IPS-18a (cell line): ENCODE measurements around the gene SIRPB1.
"Not testable (repeated sequence)": the region's sequence is repeated elsewhere in the genome, so short reads cannot be mapped to it uniquely, and the experiment has no call there.

Source experiments
- H3K27ac ChIP-seq: one replicate; pipeline ENCODE4 v1.5.1; 2013; ENCODE audit warnings: low read length
- H3K27me3 ChIP-seq: one replicate; pipeline ENCODE4 v1.6.1; 2013; ENCODE audit warnings: mild to moderate bottlenecking, low read length; ENCODE audit not compliant: control insufficient read depth, insufficient read depth
- H3K36me3 ChIP-seq: one replicate; pipeline ENCODE4 v1.6.1; 2013; ENCODE audit warnings: low read depth, low read length; ENCODE audit not compliant: control insufficient read depth
- H3K4me1 ChIP-seq: one replicate; pipeline ENCODE4 v1.6.1; 2013; ENCODE audit warnings: low read depth, low read length; ENCODE audit not compliant: control insufficient read depth
- H3K4me3 ChIP-seq: one replicate; pipeline ENCODE4 v1.5.1; 2013; ENCODE audit warnings: low read length
- H3K9ac ChIP-seq: one replicate; pipeline ENCODE4 v1.6.1; 2013; ENCODE audit warnings: mild to moderate bottlenecking, low read length, moderate library complexity
- H3K9me3 ChIP-seq: one replicate; pipeline ENCODE4 v1.6.1; 2013; ENCODE audit warnings: low read depth, low read length; ENCODE audit not compliant: control insufficient read depth

The SIRPB1 gene

DNA sequence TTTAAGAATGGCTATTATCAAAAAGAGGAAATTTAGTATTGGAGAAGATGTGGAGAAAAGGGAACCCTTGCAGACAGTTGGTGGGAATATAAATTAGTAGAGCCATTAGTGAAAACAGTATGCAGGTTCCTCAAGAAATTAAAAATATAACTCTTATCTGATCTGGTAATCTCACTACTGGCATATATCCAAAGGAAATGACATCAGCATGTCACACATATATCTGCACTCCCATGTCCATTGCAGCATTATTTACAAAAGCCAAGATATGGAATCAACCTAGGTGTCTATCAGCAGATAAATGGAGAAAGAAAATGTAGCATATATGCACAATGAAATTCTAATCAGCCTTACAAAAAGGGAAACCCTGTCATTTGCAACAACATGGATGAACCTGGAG, 35.2 kb upstream of the SIRPB1 start:
- Histone ChIP-seq H3K9ac (no peak overlapping the region), H3K4me1 (no peaks in the 10 kb centered on the region), H3K27ac (no peak overlapping the region), H3K9me3 (no peaks in the 10 kb centered on the region), H3K27me3 (no peaks in the 10 kb centered on the region), H3K36me3 (no peaks in the 10 kb centered on the region), H3K4me3 (no peak overlapping the region)

DNA sequence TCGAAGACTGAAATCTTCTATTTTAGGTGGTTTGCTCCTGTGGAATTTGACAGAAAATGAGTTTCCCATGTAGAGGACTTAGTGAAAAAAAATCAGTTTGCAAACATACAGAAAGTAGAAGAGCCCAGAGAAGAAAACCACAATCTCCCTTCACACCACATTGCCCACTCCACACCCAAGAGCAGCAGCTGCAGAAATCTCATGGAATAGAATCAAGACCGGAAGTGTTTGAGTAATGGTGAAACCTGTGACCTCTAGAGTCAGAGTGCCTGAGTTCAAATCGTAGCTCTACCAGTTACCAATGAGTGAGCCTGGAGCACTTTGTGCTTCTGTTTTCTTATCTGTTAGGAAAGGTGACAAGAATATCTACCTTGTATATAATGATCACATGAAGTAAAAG, 33.2 kb upstream of the SIRPB1 start:
- Histone ChIP-seq H3K27ac (no peak overlapping the region), H3K4me1 (no peaks in the 10 kb centered on the region)

DNA sequence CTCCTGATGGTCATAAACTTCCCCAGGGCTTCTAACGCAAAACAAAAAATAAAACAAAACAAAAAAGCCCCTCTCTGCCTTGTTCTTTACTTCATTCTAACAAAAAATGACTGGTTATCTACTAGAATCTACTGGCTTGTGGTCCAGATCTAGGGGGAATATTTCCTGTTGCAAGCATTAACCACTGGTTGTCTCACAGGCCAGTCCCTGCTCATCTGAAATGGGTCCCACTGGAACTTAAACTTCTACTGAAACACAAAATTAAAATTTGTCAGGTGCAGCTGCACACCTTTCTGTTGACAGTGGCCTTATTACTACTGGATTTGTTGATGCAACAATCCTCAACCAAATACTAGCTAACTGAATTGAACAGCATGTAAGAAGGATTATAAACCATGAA, 32.3 kb upstream of the SIRPB1 start:
- no peaks in the 10 kb centered on the region for H3K27me3 ChIP-seq
- H3K4me1 ChIP-seq = no peaks in the 10 kb centered on the region
- H3K9me3 ChIP-seq = no peaks in the 10 kb centered on the region
- no peak overlapping the region for H3K27ac ChIP-seq
- no peak overlapping the region for H3K9ac ChIP-seq
- H3K4me3 ChIP-seq = no peak overlapping the region
- H3K36me3 ChIP-seq = no peaks in the 10 kb centered on the region

More for the DNA sequence above, 33.2 kb upstream of the SIRPB1 start:
- Histone ChIP-seq H3K27me3 (no peaks in the 10 kb centered on the region), H3K9me3 (no peaks in the 10 kb centered on the region), H3K9ac (no peak overlapping the region), H3K4me3 (no peak overlapping the region), H3K36me3 (no peaks in the 10 kb centered on the region)

DNA sequence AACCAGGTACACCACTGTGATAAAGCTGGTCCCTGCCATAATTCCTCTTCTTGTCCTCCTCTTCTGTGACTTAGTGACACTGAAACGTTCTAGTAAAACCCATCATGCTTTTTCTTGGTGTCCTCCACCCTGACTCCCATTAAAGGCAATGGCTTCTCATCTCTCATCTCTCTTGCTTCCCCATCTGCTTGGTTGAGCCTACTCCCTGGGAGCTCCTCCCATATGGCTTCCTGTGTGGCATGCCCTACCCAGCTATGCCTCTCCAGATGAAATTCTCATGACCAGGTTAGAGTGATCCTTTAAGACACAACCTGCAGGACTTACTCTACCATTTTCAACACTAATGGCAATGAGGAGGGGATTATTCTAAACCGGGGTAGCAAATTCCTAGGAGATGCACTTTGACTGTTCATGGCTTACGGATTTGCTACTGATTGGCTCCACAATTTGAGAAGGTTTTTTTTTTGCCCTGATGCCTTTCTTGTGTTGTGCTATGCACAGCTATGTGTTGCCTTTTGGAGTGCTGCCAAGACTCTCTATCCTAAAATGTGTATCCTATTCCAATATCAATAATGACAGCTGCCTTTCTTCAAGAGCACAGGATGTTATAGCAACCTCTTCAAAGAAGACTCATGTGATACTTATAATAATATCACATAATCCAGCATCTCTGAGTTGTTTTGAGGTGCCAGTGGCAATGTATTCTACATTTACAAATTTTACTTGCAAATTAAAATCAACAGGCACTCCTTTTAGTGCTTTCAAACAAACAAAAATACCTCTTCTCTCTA, 31.7 kb upstream of the SIRPB1 start:
- Histone ChIP-seq H3K36me3 (no peaks in the 10 kb centered on the region), H3K9me3 (no peaks in the 10 kb centered on the region), H3K9ac (no peak overlapping the region)

DNA sequence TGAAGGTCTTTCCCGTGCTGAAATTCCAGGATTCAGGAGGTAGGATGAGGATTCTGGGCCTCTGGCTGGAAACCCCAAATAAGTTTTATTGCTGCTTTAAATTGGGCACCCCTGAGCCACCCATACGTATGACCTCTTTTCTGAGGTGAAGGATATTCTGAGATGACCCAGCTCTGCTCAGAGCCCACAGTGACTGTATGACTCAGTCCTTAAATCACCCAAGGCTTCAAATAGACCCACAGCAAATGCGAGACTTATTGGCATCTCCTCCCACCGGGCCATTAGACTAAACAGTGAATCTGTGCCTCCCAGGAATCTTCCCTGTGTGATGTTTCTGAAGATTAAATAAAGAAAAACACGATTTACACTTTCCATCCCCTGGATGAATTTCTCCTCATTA, 28.3 kb upstream of the SIRPB1 start:
- Histone ChIP-seq H3K4me3 (no peak overlapping the region), H3K27ac (no peak overlapping the region), H3K27me3 (no peaks in the 10 kb centered on the region)

More for the DNA sequence above, 31.7 kb upstream of the SIRPB1 start:
- no peak overlapping the region for H3K27ac ChIP-seq
- no peak overlapping the region for H3K4me3 ChIP-seq
- no peaks in the 10 kb centered on the region for H3K4me1 ChIP-seq
- no peaks in the 10 kb centered on the region for H3K27me3 ChIP-seq

DNA sequence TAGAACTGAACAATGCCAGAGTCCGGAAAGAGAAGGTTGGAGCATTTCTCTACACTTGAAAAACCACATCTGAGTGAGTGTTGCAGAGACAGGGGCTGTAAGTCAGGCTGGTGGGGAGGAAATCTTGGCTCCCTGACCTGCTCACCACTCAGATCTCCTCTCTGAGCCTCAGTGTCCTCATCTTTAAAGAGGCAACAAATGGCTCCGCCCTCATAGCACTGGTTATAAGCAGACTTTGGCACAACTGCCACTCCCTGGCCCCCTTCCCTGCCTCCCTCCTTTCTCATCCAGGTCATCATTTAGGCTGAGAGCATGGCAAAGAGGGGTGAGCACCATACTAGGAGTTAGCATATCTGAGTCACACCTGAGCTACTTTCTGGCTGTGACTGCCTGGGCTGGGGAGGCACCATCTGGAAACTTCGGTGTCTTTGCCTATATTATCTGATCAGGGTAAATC, 27.2 kb upstream of the SIRPB1 start:
- no peak overlapping the region for H3K9ac ChIP-seq
- H3K27ac ChIP-seq = no peak overlapping the region
- no peak overlapping the region for H3K4me3 ChIP-seq
- H3K27me3 ChIP-seq = no peaks in the 10 kb centered on the region
- H3K36me3 ChIP-seq = no peaks in the 10 kb centered on the region
- no peaks in the 10 kb centered on the region for H3K4me1 ChIP-seq
- H3K9me3 ChIP-seq = no peaks in the 10 kb centered on the region

More for the DNA sequence above, 28.3 kb upstream of the SIRPB1 start:
- Histone ChIP-seq H3K9ac (no peak overlapping the region), H3K9me3 (no peaks in the 10 kb centered on the region), H3K36me3 (no peaks in the 10 kb centered on the region), H3K4me1 (no peaks in the 10 kb centered on the region)

DNA sequence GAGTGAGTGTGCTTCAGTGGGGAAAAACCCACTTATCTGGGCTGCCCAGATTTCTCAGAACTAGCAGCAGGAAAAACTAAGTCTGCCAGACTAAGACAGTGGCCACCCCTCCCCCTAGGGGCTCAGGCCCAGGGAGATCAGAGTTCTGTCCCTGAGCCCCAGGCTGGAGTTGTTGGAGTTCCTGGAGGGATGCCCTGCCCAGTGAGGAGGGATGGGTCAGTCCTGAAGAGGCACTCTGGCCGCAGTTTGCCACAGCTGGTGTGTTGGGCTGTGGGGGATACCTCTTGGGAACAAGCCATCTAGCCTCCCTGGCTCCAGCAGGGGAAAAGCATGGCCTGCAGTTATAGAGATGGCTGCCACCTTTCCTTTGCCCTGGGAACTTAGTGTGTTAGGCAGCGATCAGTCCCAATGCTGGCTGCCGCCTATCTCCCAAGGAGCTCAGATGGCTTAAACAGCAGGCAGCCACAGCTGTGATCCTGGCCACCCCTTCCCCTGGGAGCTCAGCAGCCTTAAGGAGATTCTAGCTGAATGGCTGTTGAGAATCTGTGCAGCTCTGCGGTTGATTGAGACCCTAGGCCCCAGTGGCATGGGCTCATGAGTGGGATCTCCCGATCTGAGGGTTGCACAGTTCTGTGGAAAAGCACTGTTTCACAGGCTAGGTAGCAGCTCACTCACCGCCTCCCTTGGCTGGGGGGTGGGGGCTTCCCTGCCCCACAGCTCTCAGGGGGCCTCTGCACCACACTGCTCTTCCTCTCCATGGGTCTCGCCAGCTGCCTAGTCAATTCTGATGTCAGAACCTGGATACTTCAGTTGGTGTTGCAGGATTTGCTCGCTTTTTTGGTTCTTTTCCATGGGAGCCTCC, 24.5 kb upstream of the SIRPB1 start:
- no peak overlapping the region for H3K9ac ChIP-seq
- no peaks in the 10 kb centered on the region for H3K27me3 ChIP-seq
- H3K9me3 ChIP-seq = no peaks in the 10 kb centered on the region
- H3K4me1 ChIP-seq = no peaks in the 10 kb centered on the region
- H3K4me3 ChIP-seq = no peak overlapping the region
- H3K27ac ChIP-seq = no peak overlapping the region
- no peaks in the 10 kb centered on the region for H3K36me3 ChIP-seq

DNA sequence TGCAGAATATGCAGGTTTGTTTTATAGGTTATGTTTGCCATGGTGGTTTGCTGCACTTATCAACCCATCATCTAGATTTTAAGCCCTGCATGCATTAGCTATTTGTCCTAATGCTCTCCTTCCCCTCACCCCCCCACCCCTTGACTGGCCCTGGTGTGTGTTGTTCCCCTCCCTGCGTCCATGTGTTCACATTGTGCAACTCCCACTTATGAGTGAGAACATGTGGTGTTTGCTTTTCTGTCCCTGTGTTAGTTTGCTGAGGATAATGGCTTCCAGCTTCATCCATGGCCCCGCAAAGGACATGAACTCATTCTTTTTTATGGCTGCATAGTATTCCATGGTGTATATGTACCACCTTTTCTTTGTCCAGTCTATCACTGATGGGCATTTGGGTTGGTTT, 18.8 kb upstream of the SIRPB1 start:
- H3K4me3 ChIP-seq, H3K27me3 ChIP-seq, H3K9me3 ChIP-seq, H3K9ac ChIP-seq, H3K36me3 ChIP-seq, H3K27ac ChIP-seq, H3K4me1 ChIP-seq: not testable (repeated sequence)

DNA sequence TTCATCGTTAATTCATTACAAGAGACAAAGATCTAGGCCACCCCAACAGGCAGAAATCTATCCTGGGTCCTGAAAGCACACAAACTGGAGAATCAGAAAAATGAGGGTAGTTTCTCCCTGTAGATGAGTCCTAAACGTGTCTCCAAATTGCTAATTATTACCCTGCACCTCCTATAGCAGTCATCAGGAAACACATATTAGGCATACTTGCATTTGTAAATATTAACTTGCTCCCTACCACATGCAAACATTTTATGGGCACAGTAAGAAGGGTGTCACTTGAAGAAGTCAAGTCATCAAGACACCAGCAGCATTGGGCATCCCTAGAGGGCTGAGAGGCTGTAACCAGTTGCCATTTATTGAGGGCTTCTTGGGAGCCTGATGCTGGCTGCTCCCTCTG, 17.9 kb upstream of the SIRPB1 start:
- Histone ChIP-seq H3K36me3 (no peaks in the 10 kb centered on the region), H3K9ac (no peak overlapping the region), H3K9me3 (no peaks in the 10 kb centered on the region), H3K27me3 (no peaks in the 10 kb centered on the region), H3K27ac (no peak overlapping the region), H3K4me1 (no peaks in the 10 kb centered on the region), H3K4me3 (no peak overlapping the region)

DNA sequence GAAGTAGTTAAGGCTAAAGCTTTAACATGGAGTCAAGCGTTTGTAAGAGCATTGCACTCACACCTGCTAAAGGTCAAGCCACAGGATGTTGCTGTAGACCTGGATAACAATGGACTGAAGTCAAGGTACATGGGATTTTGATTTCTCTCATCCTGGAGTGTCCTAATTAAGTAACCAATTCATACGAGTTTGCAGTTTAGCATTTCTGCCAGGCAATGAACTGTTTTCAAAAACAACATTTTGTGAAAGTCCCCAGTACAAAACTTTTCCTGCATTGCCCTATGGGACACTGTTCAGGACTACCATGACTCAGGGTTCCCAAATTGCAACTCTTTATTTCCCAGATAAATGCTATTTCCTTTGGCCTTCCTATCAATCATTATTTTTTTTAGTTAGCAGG, 17.4 kb upstream of the SIRPB1 start:
- Histone ChIP-seq H3K9ac (no peak overlapping the region), H3K36me3 (no peaks in the 10 kb centered on the region)

DNA sequence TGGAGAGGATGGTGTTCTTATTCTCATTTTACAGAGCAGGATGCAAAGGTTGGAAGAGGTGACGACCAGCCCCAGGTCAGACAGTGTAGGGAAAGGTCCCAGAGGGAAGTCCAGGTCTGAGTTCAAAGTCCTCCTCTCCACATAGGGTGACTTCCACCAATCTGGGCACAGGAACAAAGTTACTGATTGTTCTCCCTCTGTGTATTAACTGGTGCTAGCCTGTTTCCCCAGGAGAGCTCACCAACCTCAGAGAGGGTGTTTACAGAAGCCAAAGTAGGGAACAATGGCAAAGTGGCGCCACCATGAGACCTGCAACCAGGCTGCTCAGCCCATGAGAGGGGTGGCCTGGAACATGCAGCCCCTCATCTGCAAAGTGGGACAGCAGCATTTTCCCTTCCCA, 16.8 kb upstream of the SIRPB1 start:
- no peaks in the 10 kb centered on the region for H3K9me3 ChIP-seq

More for the DNA sequence above, 17.4 kb upstream of the SIRPB1 start:
- no peak overlapping the region for H3K4me3 ChIP-seq
- no peak overlapping the region for H3K27ac ChIP-seq
- no peaks in the 10 kb centered on the region for H3K4me1 ChIP-seq
- no peaks in the 10 kb centered on the region for H3K9me3 ChIP-seq
- no peaks in the 10 kb centered on the region for H3K27me3 ChIP-seq

More for the DNA sequence above, 16.8 kb upstream of the SIRPB1 start:
- no peaks in the 10 kb centered on the region for H3K36me3 ChIP-seq
- H3K27ac ChIP-seq = no peak overlapping the region
- H3K27me3 ChIP-seq = no peaks in the 10 kb centered on the region
- no peak overlapping the region for H3K9ac ChIP-seq
- no peak overlapping the region for H3K4me3 ChIP-seq
- no peaks in the 10 kb centered on the region for H3K4me1 ChIP-seq
